GM12875 (cell line): Measurements from ENCODE around the gene MYBL2.

Source experiments
- H3K4me3 ChIP-seq: one replicate; pipeline ENCODE4 v1.5.1; 2011; ENCODE audit warnings: low read depth, low read length, control low read depth
- TF ChIP-seq, protein P1 (sequence below): IDR thresholded peaks from 2 replicates; pipeline ENCODE4 v1.5.1; 2011; ENCODE audit warnings: low read depth, mild to moderate bottlenecking, control low read depth, inconsistent platforms, low read length, moderate library complexity, borderline replicate concordance; ENCODE audit not compliant: insufficient read depth

MYBL2 gene

GRCh38 chr20:43744966-43745730 is 78.2 kb downstream of the MYBL2 start:
- H3K4me3 ChIP-seq: no peak overlapping the region
- TF ChIP-seq, protein P1, sequence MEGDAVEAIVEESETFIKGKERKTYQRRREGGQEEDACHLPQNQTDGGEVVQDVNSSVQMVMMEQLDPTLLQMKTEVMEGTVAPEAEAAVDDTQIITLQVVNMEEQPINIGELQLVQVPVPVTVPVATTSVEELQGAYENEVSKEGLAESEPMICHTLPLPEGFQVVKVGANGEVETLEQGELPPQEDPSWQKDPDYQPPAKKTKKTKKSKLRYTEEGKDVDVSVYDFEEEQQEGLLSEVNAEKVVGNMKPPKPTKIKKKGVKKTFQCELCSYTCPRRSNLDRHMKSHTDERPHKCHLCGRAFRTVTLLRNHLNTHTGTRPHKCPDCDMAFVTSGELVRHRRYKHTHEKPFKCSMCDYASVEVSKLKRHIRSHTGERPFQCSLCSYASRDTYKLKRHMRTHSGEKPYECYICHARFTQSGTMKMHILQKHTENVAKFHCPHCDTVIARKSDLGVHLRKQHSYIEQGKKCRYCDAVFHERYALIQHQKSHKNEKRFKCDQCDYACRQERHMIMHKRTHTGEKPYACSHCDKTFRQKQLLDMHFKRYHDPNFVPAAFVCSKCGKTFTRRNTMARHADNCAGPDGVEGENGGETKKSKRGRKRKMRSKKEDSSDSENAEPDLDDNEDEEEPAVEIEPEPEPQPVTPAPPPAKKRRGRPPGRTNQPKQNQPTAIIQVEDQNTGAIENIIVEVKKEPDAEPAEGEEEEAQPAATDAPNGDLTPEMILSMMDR: no peak

- TF ChIP-seq, protein P1: no peak
- no peak overlapping the region for H3K4me3 ChIP-seq
Measured at GRCh38 chr20:43746344-43747137, 79.6 kb downstream of the MYBL2 start.

- no peak overlapping the region for H3K4me3 ChIP-seq
- TF ChIP-seq, protein P1: no peak
Measured at GRCh38 chr20:43748274-43748673, 81.4 kb downstream of the MYBL2 start.

DNA sequence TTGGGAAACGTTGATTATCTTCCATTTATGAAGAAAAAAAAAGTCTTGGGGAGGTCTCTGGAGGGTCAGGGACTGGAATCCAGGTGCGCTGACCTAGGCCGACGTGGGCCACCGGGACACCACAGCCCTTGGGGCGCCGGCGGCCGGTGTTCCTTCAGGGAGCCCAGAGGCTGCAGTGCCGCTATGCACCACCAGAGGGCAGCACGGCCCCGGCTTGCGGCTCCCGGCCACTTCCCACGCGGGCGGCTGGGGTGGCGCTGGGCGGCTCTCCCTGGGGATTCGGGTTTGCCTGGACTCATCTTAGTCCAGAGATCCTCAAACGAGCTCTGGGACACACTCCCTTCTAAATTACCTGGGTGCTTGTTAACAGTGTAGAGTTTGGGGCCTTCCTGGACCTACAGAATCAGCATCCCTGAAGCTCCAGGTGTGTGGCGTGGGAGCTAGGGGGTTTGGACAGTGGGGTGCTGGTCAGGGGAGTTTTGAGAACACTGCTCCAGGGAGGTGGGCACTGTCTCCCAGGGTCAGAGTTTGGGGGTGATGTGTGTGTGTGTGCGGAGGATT is 82.9 kb downstream of the MYBL2 start:
- TF ChIP-seq, protein P1: peak; percentile 99
- no peak overlapping the region for H3K4me3 ChIP-seq

DNA sequence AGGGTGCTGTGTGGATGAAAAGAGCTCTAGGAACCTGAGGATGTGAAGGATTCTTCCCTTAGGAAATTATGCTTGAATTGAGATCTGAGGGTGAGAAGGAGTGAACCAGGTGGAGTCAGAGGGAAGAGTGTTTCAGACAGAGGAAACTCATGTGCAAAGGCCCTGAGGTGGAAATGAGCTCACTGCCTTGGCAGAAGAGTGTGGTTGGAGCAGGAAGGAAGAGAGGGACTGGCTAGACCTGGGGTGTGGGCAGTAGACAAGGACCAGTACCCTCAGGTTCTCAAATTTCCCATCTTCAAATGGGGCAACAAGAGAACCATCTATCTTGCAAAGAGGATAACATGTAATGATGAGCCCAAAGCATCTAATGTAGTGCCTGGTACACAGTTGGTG is 83.9 kb downstream of the MYBL2 start:
- H3K4me3 ChIP-seq: no peak overlapping the region
- TF ChIP-seq, protein P1: no peak

- TF ChIP-seq, protein P1: no peak
- H3K4me3 ChIP-seq: peak overlapping the region; percentile 1
Measured at GRCh38 chr20:43751167-43752050, 84.5 kb downstream of the MYBL2 start.
